ENCODE data around the gene EPS8L1. TPM values are rescaled to one million over a fixed set of nuclear protein-coding genes. Genes with fewer than 3 reads are reported as not detected.
"Not testable (repeated sequence)": the region's sequence is repeated elsewhere in the genome, so short reads cannot be mapped to it uniquely, and the experiment has no call there.

Gene EPS8L1
- total RNA-seq, 2 donors from 2014 or later: 27.5 to 83.9 TPM

GRCh38 chr19:55032170-55032800 lies 43.4 kb upstream of the EPS8L1 start:
- no peak overlapping the region for H3K4me3 ChIP-seq

DNA sequence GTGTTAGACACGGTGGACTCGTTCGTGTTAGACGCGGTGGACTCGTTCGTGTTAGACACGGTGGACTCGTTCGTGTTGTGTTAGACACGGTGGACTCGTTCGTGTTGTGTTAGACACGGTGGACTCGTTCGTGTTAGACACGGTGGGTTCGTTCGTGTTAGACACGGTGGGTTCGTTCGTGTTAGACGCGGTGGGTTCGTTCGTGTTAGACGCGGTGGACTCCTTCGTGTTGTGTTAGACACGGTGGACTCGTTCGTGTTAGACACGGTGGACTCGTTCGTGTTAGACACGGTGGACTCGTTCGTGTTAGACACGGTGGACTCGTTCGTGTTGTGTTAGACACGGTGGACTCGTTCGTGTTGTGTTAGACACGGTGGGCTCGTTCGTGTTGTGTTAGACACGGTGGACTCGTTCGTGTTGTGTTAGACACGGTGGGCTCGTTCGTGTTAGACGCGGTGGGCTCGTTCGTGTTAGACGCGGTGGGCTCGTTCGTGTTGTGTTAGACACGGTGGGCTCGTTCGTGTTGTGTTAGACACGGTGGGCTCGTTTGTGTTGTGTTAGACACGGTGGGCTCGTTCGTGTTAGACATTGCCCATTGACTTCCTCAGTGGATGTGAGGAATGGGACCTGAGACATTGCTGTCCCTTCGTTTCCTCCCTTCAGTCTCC lies 42.6 kb upstream of the EPS8L1 start:
- H3K27ac ChIP-seq; H3K27me3 ChIP-seq; DNase-seq; H3K4me3 ChIP-seq; H3K9me3 ChIP-seq; H3K4me1 ChIP-seq; H3K9ac ChIP-seq (ENCODE audit: low read depth in 2 of 2, low read length in 2 of 2); intact Hi-C loops (cut with DNase I); H3K36me3 ChIP-seq: not testable (repeated sequence)

More at GRCh38 chr19:55032170-55032800, 43.4 kb upstream of the EPS8L1 start:
- TF ChIP-seq, protein P1, sequence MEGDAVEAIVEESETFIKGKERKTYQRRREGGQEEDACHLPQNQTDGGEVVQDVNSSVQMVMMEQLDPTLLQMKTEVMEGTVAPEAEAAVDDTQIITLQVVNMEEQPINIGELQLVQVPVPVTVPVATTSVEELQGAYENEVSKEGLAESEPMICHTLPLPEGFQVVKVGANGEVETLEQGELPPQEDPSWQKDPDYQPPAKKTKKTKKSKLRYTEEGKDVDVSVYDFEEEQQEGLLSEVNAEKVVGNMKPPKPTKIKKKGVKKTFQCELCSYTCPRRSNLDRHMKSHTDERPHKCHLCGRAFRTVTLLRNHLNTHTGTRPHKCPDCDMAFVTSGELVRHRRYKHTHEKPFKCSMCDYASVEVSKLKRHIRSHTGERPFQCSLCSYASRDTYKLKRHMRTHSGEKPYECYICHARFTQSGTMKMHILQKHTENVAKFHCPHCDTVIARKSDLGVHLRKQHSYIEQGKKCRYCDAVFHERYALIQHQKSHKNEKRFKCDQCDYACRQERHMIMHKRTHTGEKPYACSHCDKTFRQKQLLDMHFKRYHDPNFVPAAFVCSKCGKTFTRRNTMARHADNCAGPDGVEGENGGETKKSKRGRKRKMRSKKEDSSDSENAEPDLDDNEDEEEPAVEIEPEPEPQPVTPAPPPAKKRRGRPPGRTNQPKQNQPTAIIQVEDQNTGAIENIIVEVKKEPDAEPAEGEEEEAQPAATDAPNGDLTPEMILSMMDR (IDR thresholded peaks at IDR 0.05): no peak
- Histone ChIP-seq H3K27ac (no peak overlapping the region), H3K27me3 (no peaks in the 10 kb centered on the region), H3K9me3 (no peaks in the 10 kb centered on the region), H3K9ac (ENCODE audit: low read depth in 2 of 2, low read length in 2 of 2) (no peak overlapping the region), H3K36me3 (no peaks in the 10 kb centered on the region), H3K4me1 (no peaks in the 10 kb centered on the region)
- no peak for DNase-seq
- intact Hi-C loops (cut with DNase I): no loop called here

- no peaks in the 10 kb centered on the region for H3K9me3 ChIP-seq
- H3K36me3 ChIP-seq: no peaks in the 10 kb centered on the region
- intact Hi-C loops (cut with DNase I): no loop called here
- TF ChIP-seq, protein P1 (IDR thresholded peaks at IDR 0.05): no peak
- H3K9ac ChIP-seq (ENCODE audit: low read depth in 2 of 2, low read length in 2 of 2): no peak overlapping the region
- no peaks in the 10 kb centered on the region for H3K27me3 ChIP-seq
- H3K27ac ChIP-seq: no peak overlapping the region
- no peak overlapping the region for H3K4me3 ChIP-seq
- no peaks in the 10 kb centered on the region for H3K4me1 ChIP-seq
- DNase-seq: no peak
Measured at GRCh38 chr19:55034751-55035150, 40.9 kb upstream of the EPS8L1 start.

GRCh38 chr19:55036058-55036457 lies 39.6 kb upstream of the EPS8L1 start:
- intact Hi-C loops (cut with DNase I): no loop called here
- Histone ChIP-seq H3K36me3 (no peaks in the 10 kb centered on the region), H3K27ac (no peak overlapping the region), H3K4me1 (no peaks in the 10 kb centered on the region), H3K27me3 (no peaks in the 10 kb centered on the region), H3K4me3 (no peak overlapping the region), H3K9ac (ENCODE audit: low read depth in 2 of 2, low read length in 2 of 2) (no peak overlapping the region), H3K9me3 (no peaks in the 10 kb centered on the region)
- no peak for DNase-seq
- TF ChIP-seq, protein P1 (IDR thresholded peaks at IDR 0.05): no peak

- H3K4me3 ChIP-seq; intact Hi-C loops (cut with DNase I); H3K36me3 ChIP-seq; H3K9ac ChIP-seq (ENCODE audit: low read depth in 2 of 2, low read length in 2 of 2); H3K4me1 ChIP-seq; H3K9me3 ChIP-seq; H3K27me3 ChIP-seq; DNase-seq; H3K27ac ChIP-seq: not testable (repeated sequence)
Measured at GRCh38 chr19:55037603-55038002, 38.1 kb upstream of the EPS8L1 start.

DNA sequence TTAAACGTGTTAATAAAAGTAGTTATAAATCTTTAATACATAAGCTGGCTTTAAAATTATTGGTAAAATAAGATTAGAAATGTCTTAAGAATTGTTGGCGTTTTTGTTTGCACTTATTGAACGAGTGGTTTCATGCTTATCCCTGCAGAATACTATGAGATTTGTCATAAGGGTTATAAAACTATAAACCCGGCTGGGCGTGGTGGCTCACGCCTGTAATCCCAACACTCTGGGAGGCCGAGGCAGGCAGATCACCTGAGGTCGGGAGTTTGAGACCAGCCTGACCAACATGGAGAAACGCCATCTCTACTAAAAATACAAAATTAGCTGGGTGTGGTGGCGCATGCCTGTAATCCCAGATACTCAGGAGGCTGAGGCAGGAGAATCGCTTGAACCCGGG lies 35.0 kb upstream of the EPS8L1 start:
- H3K36me3 ChIP-seq; intact Hi-C loops (cut with DNase I); DNase-seq; H3K4me3 ChIP-seq; H3K4me1 ChIP-seq; H3K9me3 ChIP-seq; H3K9ac ChIP-seq (ENCODE audit: low read depth in 2 of 2, low read length in 2 of 2); H3K27ac ChIP-seq; H3K27me3 ChIP-seq: not testable (repeated sequence)

GRCh38 chr19:55041244-55041626 lies 34.4 kb upstream of the EPS8L1 start:
- no peak overlapping the region for H3K27ac ChIP-seq
- TF ChIP-seq, protein P1 (IDR thresholded peaks at IDR 0.05): no peak
- no peak overlapping the region for H3K9ac ChIP-seq (ENCODE audit: low read depth in 2 of 2, low read length in 2 of 2)
- H3K36me3 ChIP-seq: no peaks in the 10 kb centered on the region
- no peak for DNase-seq
- no peak overlapping the region for H3K4me3 ChIP-seq
- H3K4me1 ChIP-seq: no peaks in the 10 kb centered on the region
- intact Hi-C loops (cut with DNase I): no loop called here
- no peaks in the 10 kb centered on the region for H3K27me3 ChIP-seq
- H3K9me3 ChIP-seq: no peaks in the 10 kb centered on the region
